WTC11 (cell line): ENCODE measurements around the gene IFFO2. TPM values are rescaled to one million over a fixed set of nuclear protein-coding genes. Genes with fewer than 3 reads are reported as not detected.

ENCODE experiments used
- ATAC-seq: fragments of 200-7000 bp; cut with Tn5 transposase; 2 replicates; pipeline ENCODE4 v1.10.0; 2021; ENCODE audit warnings: mild to moderate bottlenecking, moderate library complexity
- CTCF ChIA-PET: fragments of 300-600 bp; sonication (Branson Sonifier 250); formaldehyde crosslinking; loops from one replicate; lab custom pipeline; 2021; ENCODE audit warnings: antibody characterized with exemption; lab: Charles Lee
- POLR2A ChIA-PET: fragments of 350-600 bp; sonication (Branson Sonifier 250); formaldehyde crosslinking; loops from one replicate; lab custom pipeline; 2021; ENCODE audit warnings: antibody characterized with exemption; lab: Charles Lee
- DNase-seq: peaks from one replicate; pipeline ENCODE4 v3.0.0; 2021; ENCODE audit warnings: low spot score
- H3K27ac Mint-ChIP-seq: 2 replicates; pipeline ENCODE4 v1.8.0; 2021; ENCODE audit warnings: mixed read lengths
- H3K27me3 Mint-ChIP-seq: 2 replicates; pipeline ENCODE4 v1.8.0; 2021; ENCODE audit warnings: low read depth, mild to moderate bottlenecking, moderate library complexity, mixed read lengths
- H3K36me3 Mint-ChIP-seq: 2 replicates; pipeline ENCODE4 v1.8.0; 2021; ENCODE audit warnings: mixed read lengths
- H3K4me1 Mint-ChIP-seq: 2 replicates; pipeline ENCODE4 v1.8.0; 2022; ENCODE audit warnings: mixed read lengths
- H3K4me3 Mint-ChIP-seq: 2 replicates; pipeline ENCODE4 v1.8.0; 2021; ENCODE audit warnings: mild to moderate bottlenecking, moderate library complexity, mixed read lengths
- H3K9me3 Mint-ChIP-seq: 2 replicates; pipeline ENCODE4 v1.8.0; 2021; ENCODE audit warnings: mixed read lengths
- CBFB ChIP-seq: sonication (generic); formaldehyde crosslinking; IDR thresholded peaks from 2 replicates; pipeline ENCODE4 v1.8.1; 2022; ENCODE audit warnings: mild to moderate bottlenecking, low read depth, missing genetic modification reagents
- CREB1 ChIP-seq: sonication (generic); formaldehyde crosslinking; IDR thresholded peaks from 2 replicates; pipeline ENCODE4 v1.8.0; 2023; ENCODE audit warnings: mild to moderate bottlenecking, missing genetic modification reagents
- CTCF ChIP-seq: fragments of 200-600 bp; IDR thresholded peaks from 2 replicates; pipeline ENCODE4 v1.8.0; 2022; ENCODE audit warnings: antibody characterized with exemption
- ETV6 ChIP-seq: sonication (generic); formaldehyde crosslinking; IDR thresholded peaks from 2 replicates; pipeline ENCODE4 v1.8.1; 2022; ENCODE audit warnings: mild to moderate bottlenecking, missing genetic modification reagents
- FOXK1 ChIP-seq: sonication (generic); formaldehyde crosslinking; IDR thresholded peaks from 2 replicates; pipeline ENCODE4 v1.8.0; 2022; ENCODE audit warnings: mild to moderate bottlenecking, moderate library complexity, missing genetic modification reagents
- NR1H2 ChIP-seq: sonication (generic); formaldehyde crosslinking; IDR thresholded peaks from 2 replicates; pipeline ENCODE4 v1.9.0; 2021; ENCODE audit warnings: mild to moderate bottlenecking, moderate library complexity, missing genetic modification reagents
- NR2C2 ChIP-seq: sonication (generic); formaldehyde crosslinking; IDR thresholded peaks from 2 replicates; pipeline ENCODE4 v1.8.0; 2022; ENCODE audit warnings: mild to moderate bottlenecking, missing genetic modification reagents
- NR3C1 ChIP-seq: sonication (generic); formaldehyde crosslinking; conservative IDR thresholded peaks from 2 replicates; pipeline ENCODE4 v1.8.1; 2023; ENCODE audit warnings: low read depth, mild to moderate bottlenecking, missing genetic modification reagents
- PRDM15 ChIP-seq: sonication (generic); formaldehyde crosslinking; IDR thresholded peaks from 2 replicates; pipeline ENCODE4 v1.8.0; 2022; ENCODE audit warnings: missing genetic modification reagents
- RELA ChIP-seq: sonication (generic); formaldehyde crosslinking; IDR thresholded peaks from 2 replicates; pipeline ENCODE4 v1.8.1; 2022; ENCODE audit warnings: missing genetic modification reagents, mild to moderate bottlenecking, borderline replicate concordance
- SMAD4 ChIP-seq: sonication (generic); formaldehyde crosslinking; IDR thresholded peaks from 2 replicates; pipeline ENCODE4 v1.8.0; 2022; ENCODE audit warnings: mild to moderate bottlenecking, missing genetic modification reagents
- TEAD4 ChIP-seq: sonication (generic); formaldehyde crosslinking; IDR thresholded peaks from 2 replicates; pipeline ENCODE4 v1.8.0; 2022; ENCODE audit warnings: mild to moderate bottlenecking, missing genetic modification reagents
- ZNF138 ChIP-seq: sonication (generic); formaldehyde crosslinking; conservative IDR thresholded peaks from 2 replicates; pipeline ENCODE4 v1.8.1; 2022; ENCODE audit warnings: mild to moderate bottlenecking, moderate library complexity, missing genetic modification reagents
- ZNF423 ChIP-seq: fragments of 250-450 bp; sonication (Bioruptor Pico); IDR thresholded peaks from 2 replicates; pipeline ENCODE4 v2.1.2; 2022; ENCODE audit warnings: mild to moderate bottlenecking, moderate library complexity
- ZNF425 ChIP-seq: fragments of 250-450 bp; sonication (Bioruptor Pico); conservative IDR thresholded peaks from 2 replicates; pipeline ENCODE4 v1.9.0; 2021; ENCODE audit warnings: mild to moderate bottlenecking
- total RNA-seq: library from RNA; stranded (reverse); gene quantifications from 3 replicates; pipeline ENCODE4 v1.2.3, GENCODE V29; 2021
- TF ChIP-seq, protein P1 (sequence below): sonication (generic); formaldehyde crosslinking; IDR thresholded peaks from 2 replicates; pipeline ENCODE4 v1.8.1; 2023; ENCODE audit warnings: mild to moderate bottlenecking, missing genetic modification reagents
- TF ChIP-seq, protein P2 (sequence below): sonication (generic); formaldehyde crosslinking; IDR thresholded peaks from 2 replicates; pipeline ENCODE4 v1.8.1; 2022; ENCODE audit warnings: low read depth, missing genetic modification reagents, borderline replicate concordance
- TF ChIP-seq, protein P3 (sequence below): fragments of 250-450 bp; sonication (Bioruptor Pico); IDR thresholded peaks from 2 replicates; pipeline ENCODE4 v2.1.2; 2022; ENCODE audit warnings: mild to moderate bottlenecking, moderate library complexity

Gene IFFO2
- total RNA-seq, 1 experiment from 2014 or later: 8.1 TPM

DNA sequence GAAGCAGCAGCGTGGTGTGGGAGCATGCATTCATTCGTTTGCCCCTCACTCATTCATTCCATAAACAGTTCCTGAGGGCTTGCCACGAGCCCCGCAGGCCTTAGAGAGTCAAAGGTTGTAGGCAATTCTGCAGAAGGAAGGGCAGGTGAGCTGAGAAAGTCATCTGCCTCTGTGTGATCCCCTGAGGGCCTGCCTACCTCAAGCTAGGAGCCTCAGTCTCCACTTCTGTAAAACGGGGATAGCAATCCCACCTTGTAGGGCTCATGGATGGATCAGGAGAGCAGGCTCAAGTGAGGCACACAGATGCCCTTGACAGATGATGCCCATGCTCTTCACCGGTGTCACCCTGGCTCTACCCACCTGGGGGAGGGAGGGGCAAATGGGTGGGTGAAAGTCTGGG is 27.5 kb downstream of the IFFO2 start:
- CTCF ChIA-PET: interaction anchor here (2.9 kb wide), 1 partner anchor 22 kb away, joined by 19 read pairs; no protein-coding TSS in a partner anchor
- H3K36me3 Mint-ChIP-seq: no peaks in the 10 kb centered on the region

More for the DNA sequence above, 27.5 kb downstream of the IFFO2 start:
- no peaks in the 10 kb centered on the region for H3K9me3 Mint-ChIP-seq
- no peak for ATAC-seq
- POLR2A ChIA-PET: no interaction called here
- H3K4me3 Mint-ChIP-seq: no peak overlapping the region
- peaks cover 29% of the 10 kb centered on the region for H3K4me1 Mint-ChIP-seq
- no peak for TF ChIP-seq ZNF423 (CRISPR knock-in tag)
- TF ChIP-seq ETV6 (CRISPR knock-in tag): no peak
- TF ChIP-seq CREB1 (CRISPR knock-in tag): no peak
- no peak for TF ChIP-seq CBFB (CRISPR knock-in tag)
- TF ChIP-seq SMAD4 (CRISPR knock-in tag): no peak
- TF ChIP-seq, protein P1, sequence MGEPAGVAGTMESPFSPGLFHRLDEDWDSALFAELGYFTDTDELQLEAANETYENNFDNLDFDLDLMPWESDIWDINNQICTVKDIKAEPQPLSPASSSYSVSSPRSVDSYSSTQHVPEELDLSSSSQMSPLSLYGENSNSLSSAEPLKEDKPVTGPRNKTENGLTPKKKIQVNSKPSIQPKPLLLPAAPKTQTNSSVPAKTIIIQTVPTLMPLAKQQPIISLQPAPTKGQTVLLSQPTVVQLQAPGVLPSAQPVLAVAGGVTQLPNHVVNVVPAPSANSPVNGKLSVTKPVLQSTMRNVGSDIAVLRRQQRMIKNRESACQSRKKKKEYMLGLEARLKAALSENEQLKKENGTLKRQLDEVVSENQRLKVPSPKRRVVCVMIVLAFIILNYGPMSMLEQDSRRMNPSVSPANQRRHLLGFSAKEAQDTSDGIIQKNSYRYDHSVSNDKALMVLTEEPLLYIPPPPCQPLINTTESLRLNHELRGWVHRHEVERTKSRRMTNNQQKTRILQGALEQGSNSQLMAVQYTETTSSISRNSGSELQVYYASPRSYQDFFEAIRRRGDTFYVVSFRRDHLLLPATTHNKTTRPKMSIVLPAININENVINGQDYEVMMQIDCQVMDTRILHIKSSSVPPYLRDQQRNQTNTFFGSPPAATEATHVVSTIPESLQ (CRISPR knock-in tag): no peak
- TF ChIP-seq NR1H2 (CRISPR knock-in tag): no peak
- TF ChIP-seq ZNF138 (CRISPR knock-in tag): no peak
- no peak for TF ChIP-seq RELA (CRISPR knock-in tag)
- TF ChIP-seq PRDM15 (CRISPR knock-in tag): no peak
- TF ChIP-seq NR3C1: no peak
- TF ChIP-seq, protein P2, sequence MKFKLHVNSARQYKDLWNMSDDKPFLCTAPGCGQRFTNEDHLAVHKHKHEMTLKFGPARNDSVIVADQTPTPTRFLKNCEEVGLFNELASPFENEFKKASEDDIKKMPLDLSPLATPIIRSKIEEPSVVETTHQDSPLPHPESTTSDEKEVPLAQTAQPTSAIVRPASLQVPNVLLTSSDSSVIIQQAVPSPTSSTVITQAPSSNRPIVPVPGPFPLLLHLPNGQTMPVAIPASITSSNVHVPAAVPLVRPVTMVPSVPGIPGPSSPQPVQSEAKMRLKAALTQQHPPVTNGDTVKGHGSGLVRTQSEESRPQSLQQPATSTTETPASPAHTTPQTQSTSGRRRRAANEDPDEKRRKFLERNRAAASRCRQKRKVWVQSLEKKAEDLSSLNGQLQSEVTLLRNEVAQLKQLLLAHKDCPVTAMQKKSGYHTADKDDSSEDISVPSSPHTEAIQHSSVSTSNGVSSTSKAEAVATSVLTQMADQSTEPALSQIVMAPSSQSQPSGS (CRISPR knock-in tag): no peak
- TF ChIP-seq TEAD4 (CRISPR knock-in tag): no peak
- TF ChIP-seq NR2C2: no peak
- TF ChIP-seq CTCF: no peak
- TF ChIP-seq ZNF425 (CRISPR knock-in tag): no peak
- no peak for TF ChIP-seq FOXK1 (CRISPR knock-in tag)
- TF ChIP-seq, protein P3, sequence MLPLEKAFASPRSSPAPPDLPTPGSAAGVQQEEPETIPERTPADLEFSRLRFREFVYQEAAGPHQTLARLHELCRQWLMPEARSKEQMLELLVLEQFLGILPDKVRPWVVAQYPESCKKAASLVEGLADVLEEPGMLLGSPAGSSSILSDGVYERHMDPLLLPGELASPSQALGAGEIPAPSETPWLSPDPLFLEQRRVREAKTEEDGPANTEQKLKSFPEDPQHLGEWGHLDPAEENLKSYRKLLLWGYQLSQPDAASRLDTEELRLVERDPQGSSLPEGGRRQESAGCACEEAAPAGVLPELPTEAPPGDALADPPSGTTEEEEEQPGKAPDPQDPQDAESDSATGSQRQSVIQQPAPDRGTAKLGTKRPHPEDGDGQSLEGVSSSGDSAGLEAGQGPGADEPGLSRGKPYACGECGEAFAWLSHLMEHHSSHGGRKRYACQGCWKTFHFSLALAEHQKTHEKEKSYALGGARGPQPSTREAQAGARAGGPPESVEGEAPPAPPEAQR (CRISPR knock-in tag): no peak
- no peaks in the 10 kb centered on the region for H3K27me3 Mint-ChIP-seq
- no peak for DNase-seq
- H3K27ac Mint-ChIP-seq: no peak overlapping the region
